ENCODE measurements around the gene STEAP1B. TPM values are rescaled to one million over a fixed set of nuclear protein-coding genes. Genes with fewer than 3 reads are reported as not detected.

Gene STEAP1B
- total RNA-seq, 2 experiments from 2014 or later: 0.17 to 0.19 TPM

- DNase-seq: no peak
- Mint-ChIP-seq H3K4me1 (no peaks in the 10 kb centered on the region), H3K9me3 (no peaks in the 10 kb centered on the region), H3K27me3 (peaks cover 2% of the 10 kb centered on the region), H3K27ac (no peak overlapping the region), H3K4me3 (no peak overlapping the region), H3K36me3 (ENCODE audit: low read depth) (no peaks in the 10 kb centered on the region)
- ChIA-PET POLR2A (no interaction called here), CTCF (no interaction called here)
These were observed 70.6 kb downstream of the STEAP1B start for GRCh38 chr7:22429386-22429785.

- no peaks in the 10 kb centered on the region for H3K36me3 Mint-ChIP-seq (ENCODE audit: low read depth)
- H3K4me1 Mint-ChIP-seq: no peaks in the 10 kb centered on the region
- ChIA-PET CTCF (no interaction called here), POLR2A (no interaction called here)
- no peaks in the 10 kb centered on the region for H3K9me3 Mint-ChIP-seq
- peaks cover 1% of the 10 kb centered on the region for H3K27me3 Mint-ChIP-seq
- no peak overlapping the region for H3K27ac Mint-ChIP-seq
- no peak overlapping the region for H3K4me3 Mint-ChIP-seq
- no peak for DNase-seq
These were observed 72.1 kb downstream of the STEAP1B start for GRCh38 chr7:22427855-22428254.

- no peak overlapping the region for H3K4me3 Mint-ChIP-seq
- CTCF ChIA-PET: no interaction called here
- POLR2A ChIA-PET: no interaction called here
- no peaks in the 10 kb centered on the region for H3K27me3 Mint-ChIP-seq
- H3K27ac Mint-ChIP-seq: no peak overlapping the region
- DNase-seq: no peak
- H3K9me3 Mint-ChIP-seq: no peaks in the 10 kb centered on the region
- no peaks in the 10 kb centered on the region for H3K36me3 Mint-ChIP-seq (ENCODE audit: low read depth)
- H3K4me1 Mint-ChIP-seq: no peaks in the 10 kb centered on the region
These were observed 72.9 kb downstream of the STEAP1B start for GRCh38 chr7:22427104-22427503.

- Mint-ChIP-seq H3K36me3 (ENCODE audit: low read depth) (no peaks in the 10 kb centered on the region), H3K27ac (no peak overlapping the region), H3K4me1 (no peaks in the 10 kb centered on the region), H3K9me3 (no peaks in the 10 kb centered on the region), H3K4me3 (no peak overlapping the region), H3K27me3 (no peaks in the 10 kb centered on the region)
- ChIA-PET CTCF (no interaction called here), POLR2A (no interaction called here)
- DNase-seq: no peak
These were observed 73.4 kb downstream of the STEAP1B start for GRCh38 chr7:22426463-22427094.

- Mint-ChIP-seq H3K27ac (no peak overlapping the region), H3K4me1 (no peaks in the 10 kb centered on the region), H3K27me3 (no peaks in the 10 kb centered on the region), H3K36me3 (ENCODE audit: low read depth) (no peaks in the 10 kb centered on the region), H3K9me3 (no peaks in the 10 kb centered on the region), H3K4me3 (no peak overlapping the region)
- ChIA-PET POLR2A (no interaction called here), CTCF (interaction anchor here (0.6 kb wide), 1 partner anchor 516 kb away, joined by 3 read pairs; no protein-coding TSS in a partner anchor)
- DNase-seq: no peak
These were observed 74.6 kb downstream of the STEAP1B start for GRCh38 chr7:22425361-22425760.

GRCh38 chr7:22422831-22423615, 77.0 kb downstream of the STEAP1B start:
- no peak overlapping the region for H3K4me3 Mint-ChIP-seq
- H3K9me3 Mint-ChIP-seq: no peaks in the 10 kb centered on the region
- H3K4me1 Mint-ChIP-seq: no peaks in the 10 kb centered on the region
- H3K27ac Mint-ChIP-seq: no peak overlapping the region
- ChIA-PET CTCF (interaction anchor here (0.6 to 0.7 kb wide), 2 partner anchors 34 to 1216 kb away, joined by 3 read pairs; no protein-coding TSS in a partner anchor), POLR2A (no interaction called here)
- H3K36me3 Mint-ChIP-seq (ENCODE audit: low read depth): no peaks in the 10 kb centered on the region
- H3K27me3 Mint-ChIP-seq: peaks cover 2% of the 10 kb centered on the region
- no peak for DNase-seq

- CTCF ChIA-PET: interaction anchor here (0.7 to 1.4 kb wide), 2 partner anchors 11 to 16 kb away, joined by 3 to 4 read pairs; no protein-coding TSS in a partner anchor
- H3K27ac Mint-ChIP-seq: no peak overlapping the region
- H3K9me3 Mint-ChIP-seq: no peaks in the 10 kb centered on the region
- H3K4me1 Mint-ChIP-seq: no peaks in the 10 kb centered on the region
- peaks cover 2% of the 10 kb centered on the region for H3K27me3 Mint-ChIP-seq
- H3K4me3 Mint-ChIP-seq: no peak overlapping the region
- no peaks in the 10 kb centered on the region for H3K36me3 Mint-ChIP-seq (ENCODE audit: low read depth)
- POLR2A ChIA-PET: no interaction called here
- no peak for DNase-seq
These were observed 78.9 kb downstream of the STEAP1B start for GRCh38 chr7:22420973-22421635.

GRCh38 chr7:22420008-22420407, 80.0 kb downstream of the STEAP1B start:
- no peaks in the 10 kb centered on the region for H3K36me3 Mint-ChIP-seq (ENCODE audit: low read depth)
- POLR2A ChIA-PET: no interaction called here
- H3K4me3 Mint-ChIP-seq: no peak overlapping the region
- DNase-seq: no peak
- H3K9me3 Mint-ChIP-seq: no peaks in the 10 kb centered on the region
- no peak overlapping the region for H3K27ac Mint-ChIP-seq
- no peaks in the 10 kb centered on the region for H3K4me1 Mint-ChIP-seq
- CTCF ChIA-PET: no interaction called here
- peaks cover 2% of the 10 kb centered on the region for H3K27me3 Mint-ChIP-seq

GRCh38 chr7:22419488-22419887, 80.5 kb downstream of the STEAP1B start:
- H3K4me3 Mint-ChIP-seq: no peak overlapping the region
- H3K9me3 Mint-ChIP-seq: no peaks in the 10 kb centered on the region
- ChIA-PET POLR2A (no interaction called here), CTCF (no interaction called here)
- no peaks in the 10 kb centered on the region for H3K4me1 Mint-ChIP-seq
- H3K27ac Mint-ChIP-seq: no peak overlapping the region
- DNase-seq: no peak
- peaks cover 2% of the 10 kb centered on the region for H3K27me3 Mint-ChIP-seq
- H3K36me3 Mint-ChIP-seq (ENCODE audit: low read depth): no peaks in the 10 kb centered on the region

GRCh38 chr7:22418251-22419046, 81.5 kb downstream of the STEAP1B start:
- Mint-ChIP-seq H3K27me3 (peaks cover 2% of the 10 kb centered on the region), H3K27ac (no peak overlapping the region), H3K4me1 (no peaks in the 10 kb centered on the region), H3K36me3 (ENCODE audit: low read depth) (no peaks in the 10 kb centered on the region), H3K9me3 (no peaks in the 10 kb centered on the region), H3K4me3 (no peak overlapping the region)
- POLR2A ChIA-PET: no interaction called here
- no peak for DNase-seq
- CTCF ChIA-PET: no interaction called here

GRCh38 chr7:22417841-22418240, 82.1 kb downstream of the STEAP1B start:
- Mint-ChIP-seq H3K27me3 (peaks cover 2% of the 10 kb centered on the region), H3K27ac (no peak overlapping the region), H3K36me3 (ENCODE audit: low read depth) (no peaks in the 10 kb centered on the region), H3K9me3 (no peaks in the 10 kb centered on the region), H3K4me1 (no peaks in the 10 kb centered on the region), H3K4me3 (no peak overlapping the region)
- POLR2A ChIA-PET: no interaction called here
- DNase-seq: no peak
- CTCF ChIA-PET: no interaction called here

GRCh38 chr7:22417349-22417748, 82.6 kb downstream of the STEAP1B start:
- Mint-ChIP-seq H3K27me3 (peaks cover 2% of the 10 kb centered on the region), H3K36me3 (ENCODE audit: low read depth) (no peaks in the 10 kb centered on the region), H3K9me3 (no peaks in the 10 kb centered on the region), H3K27ac (no peak overlapping the region), H3K4me1 (no peaks in the 10 kb centered on the region), H3K4me3 (no peak overlapping the region)
- POLR2A ChIA-PET: no interaction called here
- CTCF ChIA-PET: no interaction called here
- DNase-seq: no peak

- CTCF ChIA-PET: no interaction called here
- Mint-ChIP-seq H3K9me3 (no peaks in the 10 kb centered on the region), H3K27me3 (peaks cover 5% of the 10 kb centered on the region), H3K36me3 (ENCODE audit: low read depth) (no peaks in the 10 kb centered on the region), H3K4me3 (no peak overlapping the region), H3K4me1 (no peaks in the 10 kb centered on the region), H3K27ac (no peak overlapping the region)
- POLR2A ChIA-PET: no interaction called here
- no peak for DNase-seq
These were observed 85.6 kb downstream of the STEAP1B start for GRCh38 chr7:22414424-22414823.

Data from activated CD4-positive, alpha-beta T cell treated with anti-CD3 and anti-CD28 coated beads, Interleukin-2, amount 10 ng/mL, durations not matched to agents 7 days and 5 days (primary cell).